DND-41 (cell line): ENCODE results near the gene TERB1.

Experiments
- ATAC-seq: fragments of 200-7000 bp; cut with Tn5 transposase; 3 replicates; pipeline ENCODE4 v1.9.1; 2021; ENCODE audit warnings: low read depth; ENCODE audit not compliant: insufficient read depth
- DNase-seq: peaks from one replicate; pipeline ENCODE4 v3.0.0-alpha.2; 2020
- H2AFZ ChIP-seq: 2 replicates; pipeline ENCODE4 v1.6.0; 2012; ENCODE audit warnings: low read depth, low read length
- H3K27ac ChIP-seq: 2 replicates; pipeline ENCODE4 v1.5.1; 2012; ENCODE audit warnings: low read length, inconsistent platforms
- H3K27me3 ChIP-seq: fragments of 200-600 bp; sonication (generic); 2 replicates; pipeline ENCODE4 v1.6.0; 2012; ENCODE audit warnings: low read length, mild to moderate bottlenecking, inconsistent platforms; ENCODE audit not compliant: insufficient read depth, poor library complexity
- H3K36me3 ChIP-seq: 2 replicates; pipeline ENCODE4 v1.5.1; 2012; ENCODE audit warnings: low read length, inconsistent platforms; ENCODE audit not compliant: insufficient read depth
- H3K4me1 ChIP-seq: 2 replicates; pipeline ENCODE4 v1.5.1; 2012; ENCODE audit warnings: mild to moderate bottlenecking, low read length; ENCODE audit not compliant: insufficient read depth
- H3K4me2 ChIP-seq: 2 replicates; pipeline ENCODE4 v1.6.0; 2012; ENCODE audit warnings: mild to moderate bottlenecking, moderate library complexity, low read length, inconsistent platforms; ENCODE audit not compliant: insufficient read depth
- H3K4me3 ChIP-seq, 2 experiments: fragments of 200-600 bp in 1 of 2; shearing (Covaris generic) in 1 of 2; 2 replicates each; pipeline ENCODE4 v1.5.1; 2012 to 2016; ENCODE audit warnings: inconsistent platforms in 2 of 2, low read length in 2 of 2, mild to moderate bottlenecking in 2 of 2, low read depth in 1 of 2, moderate library complexity in 1 of 2
- H3K79me2 ChIP-seq: 2 replicates; pipeline ENCODE4 v1.6.0; 2012; ENCODE audit warnings: low read length, inconsistent platforms; ENCODE audit not compliant: insufficient read depth
- H3K9ac ChIP-seq: 2 replicates; pipeline ENCODE4 v1.6.0; 2012; ENCODE audit warnings: low read depth, mild to moderate bottlenecking, inconsistent platforms, low read length, moderate library complexity
- H3K9me3 ChIP-seq: 2 replicates; pipeline ENCODE4 v1.5.1; 2012; ENCODE audit warnings: low read length, moderate library complexity, mild to moderate bottlenecking, inconsistent platforms; ENCODE audit not compliant: insufficient read depth, severe bottlenecking
- H4K20me1 ChIP-seq: 2 replicates; pipeline ENCODE4 v1.6.0; 2012; ENCODE audit warnings: low read length; ENCODE audit not compliant: insufficient read depth
- EZH2 ChIP-seq: IDR thresholded peaks from 3 replicates; pipeline ENCODE4 v1.6.1; 2012; ENCODE audit warnings: borderline replicate concordance, low read depth, mild to moderate bottlenecking, moderate library complexity, low read length, inconsistent platforms; ENCODE audit not compliant: severe bottlenecking
- TF ChIP-seq, protein P1 (sequence below): IDR thresholded peaks from 2 replicates; pipeline ENCODE4 v1.5.1; 2012; ENCODE audit warnings: borderline replicate concordance, low read length, moderate library complexity, mild to moderate bottlenecking; ENCODE audit not compliant: poor library complexity, severe bottlenecking; ENCODE audit errors: extremely low read depth

TERB1 gene

DNA sequence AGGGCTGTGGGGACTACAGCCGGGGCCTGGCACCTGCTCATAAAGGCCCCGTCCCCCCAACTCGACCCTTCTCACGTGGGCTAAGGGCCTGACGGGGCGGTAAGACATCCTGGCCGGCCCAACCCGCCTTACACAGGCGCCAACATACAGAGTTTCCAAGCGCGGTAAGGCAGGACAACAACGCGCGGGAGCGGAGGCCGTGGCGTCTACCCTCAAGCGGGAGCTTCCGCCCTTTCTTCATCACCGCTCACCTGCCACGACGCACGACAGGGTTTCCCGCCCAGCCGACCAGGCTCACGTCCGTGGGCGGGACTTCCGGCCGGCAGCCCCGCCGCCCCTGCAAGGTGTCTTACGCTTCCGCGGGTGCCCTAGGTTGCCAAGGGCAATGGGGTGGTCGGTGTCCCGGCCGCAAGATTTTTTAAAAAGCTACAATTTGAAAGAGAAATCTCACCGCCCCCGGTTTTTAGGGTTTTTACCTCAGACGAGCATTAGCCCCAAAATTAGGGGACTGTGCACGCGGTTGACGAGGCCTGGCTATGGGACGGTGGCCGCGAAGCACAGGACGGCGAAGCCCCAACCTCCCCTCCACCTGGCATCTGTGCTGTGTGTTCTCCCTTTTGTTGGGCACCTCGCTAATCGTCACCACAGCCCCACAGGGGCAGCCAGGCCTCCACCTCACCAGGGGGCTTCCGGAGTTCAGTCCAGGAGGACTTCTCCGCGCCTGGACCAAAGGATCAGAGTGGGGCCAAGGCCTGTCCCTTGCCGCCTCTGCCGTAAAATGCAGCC lies at the start of gene TERB1:
Gene TERB1, minus strand, starts transcription at position 265 of the 786 bp plus-strand sequence. CDS start 4,786 bp downstream, outside the sequence.
- TF ChIP-seq EZH2, result no peak
- TF ChIP-seq, protein P1, sequence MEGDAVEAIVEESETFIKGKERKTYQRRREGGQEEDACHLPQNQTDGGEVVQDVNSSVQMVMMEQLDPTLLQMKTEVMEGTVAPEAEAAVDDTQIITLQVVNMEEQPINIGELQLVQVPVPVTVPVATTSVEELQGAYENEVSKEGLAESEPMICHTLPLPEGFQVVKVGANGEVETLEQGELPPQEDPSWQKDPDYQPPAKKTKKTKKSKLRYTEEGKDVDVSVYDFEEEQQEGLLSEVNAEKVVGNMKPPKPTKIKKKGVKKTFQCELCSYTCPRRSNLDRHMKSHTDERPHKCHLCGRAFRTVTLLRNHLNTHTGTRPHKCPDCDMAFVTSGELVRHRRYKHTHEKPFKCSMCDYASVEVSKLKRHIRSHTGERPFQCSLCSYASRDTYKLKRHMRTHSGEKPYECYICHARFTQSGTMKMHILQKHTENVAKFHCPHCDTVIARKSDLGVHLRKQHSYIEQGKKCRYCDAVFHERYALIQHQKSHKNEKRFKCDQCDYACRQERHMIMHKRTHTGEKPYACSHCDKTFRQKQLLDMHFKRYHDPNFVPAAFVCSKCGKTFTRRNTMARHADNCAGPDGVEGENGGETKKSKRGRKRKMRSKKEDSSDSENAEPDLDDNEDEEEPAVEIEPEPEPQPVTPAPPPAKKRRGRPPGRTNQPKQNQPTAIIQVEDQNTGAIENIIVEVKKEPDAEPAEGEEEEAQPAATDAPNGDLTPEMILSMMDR, result no peak
- ATAC-seq (0 out of 3 replicates have a peak, but pooled peaks have one; percentile 9), DNase-seq (no peak)
- Histone ChIP-seq H3K4me2 (no peak within 1 kb of the TSS), H3K79me2 (no peaks in the 10 kb centered on the region), H4K20me1 (no peaks in the 10 kb centered on the region), H3K27me3 (no peaks in the 10 kb centered on the region), H3K4me1 (no peaks in the 10 kb centered on the region), H3K9ac (no peak within 1 kb of the TSS), H2AFZ (no peak within 1 kb of the TSS), H3K9me3 (no peaks in the 10 kb centered on the region), H3K27ac (no peak within 1 kb of the TSS), H3K36me3 (peaks cover 47% of the 10 kb centered on the region), H3K4me3 (no peak within 1 kb of the TSS)

DNA sequence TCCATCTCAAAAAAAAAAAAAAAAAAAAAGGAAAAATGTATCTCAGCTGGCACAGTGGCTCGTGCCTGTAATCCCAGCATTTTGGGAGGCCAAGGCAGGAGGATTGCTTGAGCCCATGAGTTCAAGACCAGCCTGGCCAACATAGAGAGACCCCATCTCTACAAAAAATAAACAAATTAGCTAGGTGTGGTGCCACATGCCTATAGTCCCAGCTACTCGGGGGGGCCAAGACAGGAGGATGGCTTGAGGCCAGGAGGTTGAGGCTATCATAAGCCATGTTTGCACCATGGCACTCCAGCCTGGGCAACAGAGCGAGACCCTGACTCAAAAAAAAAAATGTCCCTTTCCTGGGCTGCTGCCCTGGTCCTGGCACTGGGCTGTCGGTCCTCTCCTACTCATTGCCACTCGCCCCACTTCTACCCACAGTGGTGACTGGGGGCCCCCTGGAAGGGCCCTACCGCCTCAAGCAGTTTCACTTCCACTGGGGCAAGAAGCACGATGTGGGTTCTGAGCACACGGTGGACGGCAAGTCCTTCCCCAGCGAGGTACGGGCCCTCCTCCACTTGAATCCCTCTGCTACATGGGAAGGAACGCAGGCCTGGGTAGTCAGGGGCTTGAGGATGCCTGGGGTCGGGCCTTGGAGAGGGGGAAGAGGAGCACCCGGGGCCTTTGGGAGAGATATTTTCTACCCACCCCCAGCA lies 48.9 kb upstream of the TERB1 start:
- ATAC-seq (no peak), DNase-seq (no peak)
- Histone ChIP-seq H3K27ac (no peak overlapping the region), H3K9me3 (no peaks in the 10 kb centered on the region), H3K36me3 (no peaks in the 10 kb centered on the region), H3K27me3 (no peaks in the 10 kb centered on the region), H3K4me1 (no peaks in the 10 kb centered on the region), H3K79me2 (no peaks in the 10 kb centered on the region), H2AFZ (no peak overlapping the region), H4K20me1 (no peaks in the 10 kb centered on the region; the same call in 1 of the 2 replicates), H3K4me2 (no peak overlapping the region), H3K9ac (no peak overlapping the region), H3K4me3 (no peak overlapping the region)
- TF ChIP-seq, protein P1, result no peak
- TF ChIP-seq EZH2, result no peak

DNA sequence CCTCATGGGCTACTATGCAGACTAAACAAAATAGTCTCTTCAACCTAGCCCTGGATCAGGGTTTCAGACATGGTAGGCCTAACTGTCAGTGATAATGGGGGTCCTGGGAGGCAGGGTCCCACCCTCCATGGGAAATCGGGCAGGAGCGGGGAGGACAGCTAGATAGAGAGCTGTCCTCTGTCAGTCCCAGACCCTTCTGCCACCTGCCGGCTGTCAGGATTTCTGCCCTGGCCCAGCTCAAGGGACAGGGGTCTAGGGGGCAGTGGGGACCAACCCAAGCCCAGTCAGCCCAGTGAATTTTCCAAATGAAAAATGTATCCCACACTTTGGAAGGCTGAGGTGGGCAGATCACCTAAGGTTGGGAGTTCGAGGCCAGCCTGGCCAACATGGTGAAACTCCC lies 48.2 kb upstream of the TERB1 start:
- no peak overlapping the region for H3K9ac ChIP-seq
- H4K20me1 ChIP-seq, result no peaks in the 10 kb centered on the region; the same call in 1 of the 2 replicates
- H2AFZ ChIP-seq, result no peak overlapping the region
- H3K4me3 ChIP-seq, result no peak overlapping the region
- DNase-seq (no peak), ATAC-seq (no peak)
- no peaks in the 10 kb centered on the region for H3K36me3 ChIP-seq
- H3K27me3 ChIP-seq, result no peaks in the 10 kb centered on the region
- no peaks in the 10 kb centered on the region for H3K9me3 ChIP-seq
- H3K79me2 ChIP-seq, result no peaks in the 10 kb centered on the region
- no peaks in the 10 kb centered on the region for H3K4me1 ChIP-seq
- no peak overlapping the region for H3K4me2 ChIP-seq
- TF ChIP-seq, protein P1, result no peak
- no peak for TF ChIP-seq EZH2
- no peak overlapping the region for H3K27ac ChIP-seq
